Effector memory CD4-positive, alpha-beta T cell (primary cell): ENCODE results near the gene ST6GAL1.

ENCODE experiments used
- DNase-seq, 3 donors: peaks; one replicate each; pipeline ENCODE4 v3.0.0-alpha.2; 2020
- H3K27ac ChIP-seq: 2 replicates; pipeline ENCODE4 v1.7.0; 2013; ENCODE audit warnings: mild to moderate bottlenecking, low read length, moderate library complexity; ENCODE audit not compliant: insufficient read depth, poor library complexity, severe bottlenecking
- H3K27me3 ChIP-seq: replicated peaks from 2 replicates; pipeline ENCODE4 v1.7.0; 2013; ENCODE audit warnings: mild to moderate bottlenecking, low read length; ENCODE audit not compliant: insufficient read depth, control insufficient read depth, poor library complexity, severe bottlenecking
- H3K36me3 ChIP-seq: 2 replicates; pipeline ENCODE4 v1.7.0; 2013; ENCODE audit warnings: mild to moderate bottlenecking, low read length, moderate library complexity; ENCODE audit not compliant: control insufficient read depth, insufficient read depth
- H3K4me1 ChIP-seq: 2 replicates; pipeline ENCODE4 v1.7.0; 2013; ENCODE audit warnings: low read length, mild to moderate bottlenecking; ENCODE audit not compliant: control insufficient read depth, insufficient read depth, poor library complexity, severe bottlenecking
- H3K4me3 ChIP-seq: 2 replicates; pipeline ENCODE4 v1.7.0; 2013; ENCODE audit warnings: low read length, low read depth, mild to moderate bottlenecking; ENCODE audit not compliant: insufficient read depth, poor library complexity, severe bottlenecking
- H3K9me3 ChIP-seq: 2 replicates; pipeline ENCODE4 v1.7.0; 2013; ENCODE audit warnings: mild to moderate bottlenecking, low read length, moderate library complexity; ENCODE audit not compliant: control insufficient read depth

ST6GAL1 gene

DNA sequence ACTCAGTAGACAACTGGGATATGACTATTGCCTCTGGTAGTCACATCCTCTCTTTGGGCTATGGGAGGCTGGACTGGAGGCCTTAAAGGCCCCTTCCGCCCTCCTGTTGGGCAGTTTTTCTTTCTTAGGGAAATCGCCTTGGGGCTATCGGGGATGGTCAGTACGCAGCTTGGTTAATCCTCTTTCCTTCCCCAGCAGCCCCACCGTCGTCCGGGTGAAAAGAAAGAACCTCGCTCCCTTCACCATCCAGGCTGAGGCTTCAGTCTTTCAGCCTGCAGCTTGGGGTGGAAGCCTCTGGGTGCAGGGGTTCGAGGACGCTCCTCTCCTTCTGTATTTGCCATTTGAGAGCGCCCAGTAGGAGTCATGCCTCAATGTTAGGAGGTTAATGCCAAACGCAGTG, 641 bp upstream of the ST6GAL1 start:
- Histone ChIP-seq H3K4me3 (peak overlapping the region; percentile 86), H3K27me3 (no peaks in the 10 kb centered on the region), H3K27ac (peak overlapping the region; percentile 83), H3K9me3 (no peaks in the 10 kb centered on the region), H3K36me3 (peaks cover 14% of the 10 kb centered on the region), H3K4me1 (peaks cover 6% of the 10 kb centered on the region)
- no peak for DNase-seq

- peak; percentile 47 to 63 (median 56) for DNase-seq
- peak overlapping the region; percentile 83 for H3K27ac ChIP-seq
- peaks cover 7% of the 10 kb centered on the region for H3K4me1 ChIP-seq
- H3K4me3 ChIP-seq, result peak overlapping the region; percentile 86
- H3K27me3 ChIP-seq, result no peaks in the 10 kb centered on the region
- H3K9me3 ChIP-seq, result no peaks in the 10 kb centered on the region
- peaks cover 18% of the 10 kb centered on the region for H3K36me3 ChIP-seq
These were observed 560 bp downstream of the ST6GAL1 start for GRCh38 chr3:186930641-186931531.

- peak overlapping the region; percentile 86 for H3K4me3 ChIP-seq
- H3K36me3 ChIP-seq, result peaks cover 21% of the 10 kb centered on the region
- H3K4me1 ChIP-seq, result peaks cover 10% of the 10 kb centered on the region
- DNase-seq, result peak; percentile 51 to 69 (median 61)
- H3K27me3 ChIP-seq, result no peaks in the 10 kb centered on the region
- peak overlapping the region; percentile 83 for H3K27ac ChIP-seq
- H3K9me3 ChIP-seq, result no peaks in the 10 kb centered on the region
These were observed 1.4 kb downstream of the ST6GAL1 start for GRCh38 chr3:186931532-186932280.

DNA sequence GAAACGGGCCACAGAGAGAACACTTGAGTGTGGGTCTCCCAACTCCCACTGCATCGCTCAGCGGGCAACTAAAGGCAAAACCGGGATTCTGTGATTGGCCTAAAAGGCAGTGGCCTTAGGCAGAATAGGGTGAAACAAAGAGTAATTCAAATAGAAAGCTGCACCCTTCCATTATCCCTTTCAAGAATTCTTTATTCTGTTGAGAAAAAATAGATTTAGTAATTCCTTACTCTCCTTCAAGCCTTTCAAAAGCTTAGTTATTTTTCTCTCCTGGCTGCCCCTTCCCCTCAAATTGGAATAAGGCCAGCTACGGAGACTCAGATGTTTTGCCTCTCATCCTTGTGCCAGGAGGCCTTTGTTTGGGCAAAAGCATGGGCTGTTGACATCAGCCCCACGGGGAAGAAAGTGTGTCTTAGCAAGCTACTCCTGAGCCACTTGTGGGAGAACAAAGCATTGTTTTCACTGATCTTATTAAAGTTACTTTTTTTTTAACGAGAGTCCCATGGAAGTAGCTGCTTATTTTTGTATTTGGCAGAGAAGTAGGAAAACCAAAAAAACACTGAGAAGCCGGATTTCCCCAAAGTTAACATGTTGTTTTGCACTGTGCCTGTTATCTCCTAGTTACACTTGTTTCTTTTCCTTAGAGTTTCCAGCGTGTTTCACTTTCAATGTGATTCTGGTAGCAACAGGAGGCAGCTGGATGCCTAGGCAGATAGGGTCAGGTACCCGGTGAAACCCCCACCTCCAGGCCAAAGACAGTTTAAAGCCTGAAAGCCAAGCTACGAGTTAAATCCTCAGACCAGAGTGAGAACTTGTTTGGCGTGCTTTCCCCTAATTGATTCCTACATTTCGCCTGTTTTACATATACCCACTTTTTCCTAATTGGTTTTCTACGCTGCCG, 2.2 kb downstream of the ST6GAL1 start:
- no peak for DNase-seq
- H3K27ac ChIP-seq, result peak overlapping the region; percentile 83
- H3K9me3 ChIP-seq, result no peaks in the 10 kb centered on the region
- no peaks in the 10 kb centered on the region for H3K27me3 ChIP-seq
- peaks cover 21% of the 10 kb centered on the region for H3K36me3 ChIP-seq
- H3K4me1 ChIP-seq, result peaks cover 10% of the 10 kb centered on the region
- peak overlapping the region; percentile 86 for H3K4me3 ChIP-seq

DNA sequence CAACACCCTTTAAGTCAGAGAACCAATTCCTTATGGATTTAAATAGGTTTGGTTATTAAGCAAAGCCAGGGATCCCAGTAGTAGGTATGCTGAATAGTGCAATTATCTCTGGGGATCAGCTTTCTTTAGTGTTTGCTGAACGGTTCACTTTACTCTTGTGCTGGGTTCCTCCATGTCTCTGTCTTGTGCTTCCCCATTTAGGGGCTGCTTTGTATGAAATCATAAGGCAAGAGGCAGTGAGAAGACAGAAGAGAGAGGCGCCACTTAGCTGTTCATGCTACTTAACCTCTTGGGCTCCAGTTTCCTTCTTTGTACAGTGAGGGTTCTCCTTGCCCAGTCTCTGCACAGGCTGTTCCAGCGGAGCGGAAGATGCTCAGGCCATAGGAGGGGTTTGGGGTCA, 3.5 kb downstream of the ST6GAL1 start:
- no peak for DNase-seq
- Histone ChIP-seq H3K27ac (no peak overlapping the region), H3K4me3 (no peak overlapping the region)

DNA sequence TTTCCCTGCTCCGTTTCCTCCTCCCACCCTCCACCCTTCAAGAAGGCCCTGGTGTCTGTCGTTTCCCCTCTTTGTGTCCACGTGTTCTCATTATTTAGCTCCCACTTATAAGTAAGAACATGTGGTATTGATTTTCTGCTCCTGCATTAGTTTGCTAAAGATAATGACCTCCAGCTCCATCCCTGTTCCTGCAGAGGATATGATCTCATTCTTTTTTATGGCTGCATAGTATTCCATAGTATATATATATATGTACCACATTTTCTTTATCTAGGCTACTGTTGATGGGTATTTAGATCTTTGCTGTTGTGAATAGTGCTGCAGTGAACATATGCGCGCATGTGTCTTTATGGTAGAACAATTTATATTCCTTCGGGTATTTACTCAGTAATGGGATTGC, 4.8 kb downstream of the ST6GAL1 start:
- Histone ChIP-seq H3K4me3 (no peak overlapping the region), H3K36me3 (peaks cover 21% of the 10 kb centered on the region), H3K9me3 (no peaks in the 10 kb centered on the region), H3K27me3 (no peaks in the 10 kb centered on the region), H3K27ac (no peak overlapping the region), H3K4me1 (peaks cover 5% of the 10 kb centered on the region)
- no peak for DNase-seq

More for the DNA sequence above, 3.5 kb downstream of the ST6GAL1 start:
- no peaks in the 10 kb centered on the region for H3K27me3 ChIP-seq
- H3K4me1 ChIP-seq, result peaks cover 10% of the 10 kb centered on the region
- H3K9me3 ChIP-seq, result no peaks in the 10 kb centered on the region
- H3K36me3 ChIP-seq, result peaks cover 21% of the 10 kb centered on the region

DNA sequence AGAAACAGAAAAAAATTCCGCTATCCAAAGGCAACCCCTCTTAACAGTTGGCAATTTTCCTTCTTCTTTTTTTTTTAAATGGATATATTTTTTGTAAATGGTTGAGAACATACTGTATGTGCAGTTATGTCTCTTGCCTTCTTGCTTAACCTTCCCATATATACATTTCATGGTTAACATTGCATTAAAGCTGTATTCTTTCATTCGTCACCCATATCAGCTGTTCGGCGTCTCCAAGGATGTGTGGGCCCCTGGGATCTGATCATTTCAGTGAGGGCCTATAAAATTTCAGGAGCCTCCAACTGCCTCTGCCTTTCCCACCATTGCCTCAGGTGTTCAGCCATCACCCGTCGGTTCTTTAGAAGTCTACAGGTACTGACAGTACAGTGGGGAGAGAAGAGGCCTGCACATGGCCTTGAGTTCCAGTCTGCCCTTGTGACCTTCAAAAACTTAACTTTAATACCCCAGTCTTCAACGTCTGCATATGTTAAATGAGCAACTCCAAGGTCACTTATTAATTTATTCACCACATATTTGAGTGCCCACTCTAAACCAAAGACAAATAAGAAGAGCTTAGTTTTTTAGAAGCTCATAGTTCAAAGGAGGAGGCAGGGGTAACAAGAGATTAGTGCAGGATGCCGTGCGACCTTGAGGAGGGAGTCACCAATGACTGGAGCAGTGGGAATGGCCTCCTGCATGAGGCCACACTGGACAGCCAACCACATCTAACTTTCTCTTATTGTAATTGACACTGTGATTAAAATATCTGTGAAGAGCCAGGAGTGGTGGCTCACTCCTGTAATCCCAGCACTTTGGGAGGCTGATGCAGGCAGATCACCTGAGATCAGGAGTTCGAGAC, 6.9 kb downstream of the ST6GAL1 start:
- peaks cover 23% of the 10 kb centered on the region for H3K36me3 ChIP-seq
- peaks cover 4% of the 10 kb centered on the region for H3K4me1 ChIP-seq
- H3K27me3 ChIP-seq, result no peaks in the 10 kb centered on the region
- DNase-seq, result no peak
- no peak overlapping the region for H3K27ac ChIP-seq
- no peak overlapping the region for H3K4me3 ChIP-seq
- no peaks in the 10 kb centered on the region for H3K9me3 ChIP-seq

- no peak for DNase-seq
- Histone ChIP-seq H3K4me3 (no peak overlapping the region), H3K27ac (no peak overlapping the region), H3K27me3 (no peaks in the 10 kb centered on the region), H3K9me3 (no peaks in the 10 kb centered on the region), H3K36me3 (peaks cover 29% of the 10 kb centered on the region), H3K4me1 (peaks cover 4% of the 10 kb centered on the region)
These were observed 8.4 kb downstream of the ST6GAL1 start for GRCh38 chr3:186938716-186939115.

- peak overlapping the region; percentile 17 for H3K27ac ChIP-seq
- peaks cover 4% of the 10 kb centered on the region for H3K4me1 ChIP-seq
- H3K36me3 ChIP-seq, result peaks cover 30% of the 10 kb centered on the region
- H3K4me3 ChIP-seq, result no peak overlapping the region
- DNase-seq, result no peak
- no peaks in the 10 kb centered on the region for H3K9me3 ChIP-seq
- H3K27me3 ChIP-seq, result no peaks in the 10 kb centered on the region
These were observed 9.2 kb downstream of the ST6GAL1 start for GRCh38 chr3:186939536-186939935.
